H9 (cell line): ENCODE data around the gene ABLIM1. TPM values are rescaled to one million over a fixed set of nuclear protein-coding genes. Genes with fewer than 3 reads are reported as not detected.

Source experiments
- DNase-seq: peaks from one replicate; pipeline ENCODE4 v3.0.0-alpha.2; 2017
- H2AFZ ChIP-seq: one replicate; pipeline ENCODE4 v1.6.1; 2013; ENCODE audit warnings: mild to moderate bottlenecking, low read length, control low read depth, moderate library complexity
- H2AK5ac ChIP-seq: 2 replicates; pipeline ENCODE4 v1.6.1; 2013; ENCODE audit warnings: low read length, control low read depth, mixed read lengths; ENCODE audit not compliant: insufficient read length
- H2BK120ac ChIP-seq: one replicate; pipeline ENCODE4 v1.6.1; 2013; ENCODE audit warnings: low read depth, mild to moderate bottlenecking, low read length, control low read depth, inconsistent platforms; ENCODE audit not compliant: poor library complexity, severe bottlenecking
- H2BK12ac ChIP-seq: 2 replicates; pipeline ENCODE4 v1.6.1; 2013; ENCODE audit warnings: low read length, control low read depth, mixed read lengths, low read depth; ENCODE audit not compliant: insufficient read length
- H2BK15ac ChIP-seq: 2 replicates; pipeline ENCODE4 v1.6.1; 2013; ENCODE audit warnings: low read depth, low read length, control low read depth
- H2BK20ac ChIP-seq: one replicate; pipeline ENCODE4 v1.6.1; 2013; ENCODE audit warnings: low read depth, mild to moderate bottlenecking, low read length, control low read depth, inconsistent platforms; ENCODE audit not compliant: poor library complexity, severe bottlenecking
- H2BK5ac ChIP-seq: 2 replicates; pipeline ENCODE4 v1.6.1; 2013; ENCODE audit warnings: low read length, control low read depth, mixed read lengths; ENCODE audit not compliant: insufficient read length
- H3K14ac ChIP-seq: 2 replicates; pipeline ENCODE4 v1.6.1; 2013; ENCODE audit warnings: low read length, control low read depth; ENCODE audit not compliant: insufficient read depth
- H3K18ac ChIP-seq: 2 replicates; pipeline ENCODE4 v1.6.1; 2013; ENCODE audit warnings: low read depth, mild to moderate bottlenecking, mixed read lengths, low read length, control low read depth; ENCODE audit not compliant: insufficient read length
- H3K23ac ChIP-seq: 2 replicates; pipeline ENCODE4 v1.6.1; 2013; ENCODE audit warnings: low read length, control low read depth, mixed read lengths, low read depth; ENCODE audit not compliant: insufficient read length
- H3K23me2 ChIP-seq: 2 replicates; pipeline ENCODE4 v1.6.1; 2013; ENCODE audit warnings: low read depth, mild to moderate bottlenecking, mixed read lengths, low read length, control low read depth; ENCODE audit not compliant: insufficient read length, poor library complexity, severe bottlenecking
- H3K27ac ChIP-seq: 2 replicates; pipeline ENCODE4 v1.5.1; 2013; ENCODE audit warnings: low read length, control low read depth, mixed read lengths, low read depth; ENCODE audit not compliant: insufficient read length
- H3K27me3 ChIP-seq: 2 replicates; pipeline ENCODE4 v1.6.1; 2013; ENCODE audit warnings: low read length, control low read depth, inconsistent platforms; ENCODE audit not compliant: insufficient read depth
- H3K4ac ChIP-seq: 2 replicates; pipeline ENCODE4 v1.6.1; 2013; ENCODE audit warnings: low read depth, mild to moderate bottlenecking, control low read depth, inconsistent platforms, low read length, moderate library complexity
- H3K4me1 ChIP-seq: 2 replicates; pipeline ENCODE4 v1.6.1; 2013; ENCODE audit warnings: low read length, control low read depth, inconsistent platforms; ENCODE audit not compliant: insufficient read depth
- H3K4me2 ChIP-seq: 2 replicates; pipeline ENCODE4 v1.6.1; 2013; ENCODE audit warnings: low read length, control low read depth, mixed read lengths; ENCODE audit not compliant: insufficient read length, insufficient read depth
- H3K56ac ChIP-seq: 2 replicates; pipeline ENCODE4 v1.6.1; 2013; ENCODE audit warnings: low read depth, mild to moderate bottlenecking, mixed read lengths, low read length, control low read depth; ENCODE audit not compliant: insufficient read length
- H3K79me1 ChIP-seq: 2 replicates; pipeline ENCODE4 v1.6.1; 2013; ENCODE audit warnings: low read depth, mild to moderate bottlenecking, moderate library complexity, low read length, control low read depth, inconsistent platforms; ENCODE audit not compliant: insufficient read depth, poor library complexity, severe bottlenecking
- H3K79me2 ChIP-seq: 2 replicates; pipeline ENCODE4 v1.6.1; 2013; ENCODE audit warnings: low read length, control low read depth, inconsistent platforms; ENCODE audit not compliant: insufficient read depth
- H3K9ac ChIP-seq: 2 replicates; pipeline ENCODE4 v1.6.1; 2013; ENCODE audit warnings: low read length, control low read depth, mixed read lengths; ENCODE audit not compliant: insufficient read length; ENCODE audit errors: extremely low read depth
- H3K9me3 ChIP-seq: one replicate; pipeline ENCODE4 v1.6.1; 2013; ENCODE audit warnings: low read depth, low read length, inconsistent platforms; ENCODE audit not compliant: control insufficient read depth
- H3T11ph ChIP-seq: one replicate; pipeline ENCODE4 v1.6.1; 2013; ENCODE audit warnings: mild to moderate bottlenecking, low read length, control low read depth, inconsistent platforms
- H4K20me1 ChIP-seq: one replicate; pipeline ENCODE4 v1.6.1; 2013; ENCODE audit not compliant: control insufficient read depth, insufficient read length, insufficient read depth
- H4K5ac ChIP-seq: 2 replicates; pipeline ENCODE4 v1.6.1; 2013; ENCODE audit warnings: low read depth, mild to moderate bottlenecking, mixed read lengths, low read length, control low read depth; ENCODE audit not compliant: insufficient read length
- H4K8ac ChIP-seq: replicated peaks from 2 replicates; pipeline ENCODE4 v1.6.1; 2013; ENCODE audit warnings: low read length, control low read depth, mixed read lengths, low read depth; ENCODE audit not compliant: insufficient read length
- H4K91ac ChIP-seq: 2 replicates; pipeline ENCODE4 v1.6.1; 2013; ENCODE audit warnings: low read depth, mild to moderate bottlenecking, moderate library complexity, mixed read lengths, low read length, control low read depth; ENCODE audit not compliant: insufficient read length
- H3K27ac Mint-ChIP-seq, 3 experiments: 2 replicates in 2 of 3; 3 replicates in 1 of 3; pipeline ENCODE4 v1.8.0; 2020 to 2021; ENCODE audit warnings: mixed read lengths in 3 of 3, mild to moderate bottlenecking in 1 of 3, moderate library complexity in 1 of 3
- H3K27me3 Mint-ChIP-seq: 2 replicates; pipeline ENCODE4 v1.8.0; 2021; ENCODE audit warnings: low read depth, mild to moderate bottlenecking, moderate library complexity, mixed read lengths
- H3K36me3 Mint-ChIP-seq, 3 experiments: 2 replicates in 2 of 3; 3 replicates in 1 of 3; pipeline ENCODE4 v1.8.0; 2020 to 2021; ENCODE audit warnings: low read depth in 3 of 3, mixed read lengths in 3 of 3; ENCODE audit not compliant: insufficient read depth in 1 of 3
- H3K4me1 Mint-ChIP-seq, 2 experiments: 2 replicates each; pipeline ENCODE4 v1.8.0; 2020; ENCODE audit warnings: mixed read lengths in 2 of 2
- H3K4me3 Mint-ChIP-seq, 2 experiments: 2 replicates in 1 of 2; 3 replicates in 1 of 2; pipeline ENCODE4 v1.8.0; 2020 to 2021; ENCODE audit warnings: mild to moderate bottlenecking in 2 of 2, mixed read lengths in 2 of 2, moderate library complexity in 1 of 2
- H3K9me3 Mint-ChIP-seq, 2 experiments: 2 replicates in 1 of 2; 3 replicates in 1 of 2; pipeline ENCODE4 v1.8.0; 2020; ENCODE audit warnings: mild to moderate bottlenecking in 2 of 2, mixed read lengths in 2 of 2, moderate library complexity in 1 of 2
- CTCF ChIP-seq: fragments of 200-600 bp; sonication (generic); conservative IDR thresholded peaks from 3 replicates; pipeline ENCODE4 v1.8.0; 2021; ENCODE audit warnings: antibody characterized with exemption, mild to moderate bottlenecking
- WGBS: extraction: QIAGEN DNeasy Blood & Tissue Kit; methylation state at CpG from one replicate; pipeline ENCODE4 v1.1.7; 2013; ENCODE audit warnings: missing lambda C conversion rate, low lambda C conversion rate, mixed read lengths; ENCODE audit not compliant: insufficient read length; ENCODE audit errors: extremely low coverage; 5-methylcytosine and 5-hydroxymethylcytosine counted together
- total RNA-seq: library from RNA; stranded (reverse); gene quantifications from 2 replicates; pipeline ENCODE4 v1.2.1, GENCODE V29; 2021

The ABLIM1 gene
- total RNA-seq, 1 experiment from 2014 or later = 32.1 TPM

DNA sequence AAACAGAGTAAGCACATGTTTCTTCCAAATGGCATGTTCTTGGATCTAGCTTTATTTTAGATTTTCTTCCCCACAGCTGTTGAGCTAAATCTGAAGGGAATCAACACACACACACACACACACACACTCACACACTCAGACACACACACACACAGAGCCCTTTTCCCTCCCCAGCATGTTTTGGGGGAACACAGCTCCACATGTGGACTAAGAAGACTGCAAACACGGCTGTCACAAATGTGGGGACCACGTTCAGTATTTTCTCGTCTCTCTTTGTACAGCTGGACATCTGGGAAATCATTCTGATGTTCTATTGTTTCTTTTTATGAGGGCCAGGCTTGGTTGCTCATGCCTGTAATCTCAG, 116.3 kb downstream of the ABLIM1 start:
- H2BK12ac ChIP-seq = no peak overlapping the region
- no peak overlapping the region for H3K56ac ChIP-seq
- H3K27me3 ChIP-seq = no peaks in the 10 kb centered on the region; the same call in 1 of the 2 replicates
- no peak overlapping the region for H4K5ac ChIP-seq
- H4K20me1 ChIP-seq = no peaks in the 10 kb centered on the region
- H2BK20ac ChIP-seq = no peak overlapping the region
- WGBS = no CpG with 5 or more reads among the region's 3 CpGs
- TF ChIP-seq CTCF = no peak
- no peak overlapping the region for H3K27ac ChIP-seq
- H3K18ac ChIP-seq = no peak overlapping the region
- no peak overlapping the region for H3K4me3 Mint-ChIP-seq
- no peaks in the 10 kb centered on the region for H3K9me3 ChIP-seq
- no peak overlapping the region for H3T11ph ChIP-seq
- H3K23ac ChIP-seq = no peak overlapping the region
- H2BK15ac ChIP-seq = no peak overlapping the region
- no peak overlapping the region for H4K91ac ChIP-seq
- H3K79me1 ChIP-seq = no peaks in the 10 kb centered on the region
- H3K9ac ChIP-seq = no peak overlapping the region
- H3K4me1 ChIP-seq = peaks cover 5% of the 10 kb centered on the region; the same call in 1 of the 2 replicates
- H2AFZ ChIP-seq = no peak overlapping the region
- no peaks in the 10 kb centered on the region for H3K79me2 ChIP-seq
- H3K36me3 Mint-ChIP-seq = peaks cover 0 to under 1% (median 0%) of the 10 kb centered on the region in 3 experiments; a peak in 2 of 7 replicates
- H3K4ac ChIP-seq = no peak overlapping the region
- H3K4me1 Mint-ChIP-seq = peaks cover 25 to 26% of the 10 kb centered on the region in 2 experiments
- H3K27ac Mint-ChIP-seq = no peak overlapping the region
- H3K27me3 Mint-ChIP-seq = peaks cover 48% of the 10 kb centered on the region
- no peak overlapping the region for H2BK120ac ChIP-seq
- no peak overlapping the region for H3K4me2 ChIP-seq
- no peak overlapping the region for H2BK5ac ChIP-seq
- no peak overlapping the region for H3K14ac ChIP-seq
- no peak for DNase-seq
- no peak overlapping the region for H2AK5ac ChIP-seq
- H3K9me3 Mint-ChIP-seq = peaks cover 0 to 2% of the 10 kb centered on the region in 2 experiments; a peak in 2 of 5 replicates
- H3K23me2 ChIP-seq = no peaks in the 10 kb centered on the region
- no peak overlapping the region for H4K8ac ChIP-seq
